Measurements from ENCODE around the gene MEI1. TPM values are rescaled to one million over a fixed set of nuclear protein-coding genes. Genes with fewer than 3 reads are reported as not detected.
"Not testable (repeated sequence)": the region's sequence is repeated elsewhere in the genome, so short reads cannot be mapped to it uniquely, and the experiment has no call there.

The MEI1 gene
- total RNA-seq, 1 donor from 2014 or later, result 1.3 TPM

DNA sequence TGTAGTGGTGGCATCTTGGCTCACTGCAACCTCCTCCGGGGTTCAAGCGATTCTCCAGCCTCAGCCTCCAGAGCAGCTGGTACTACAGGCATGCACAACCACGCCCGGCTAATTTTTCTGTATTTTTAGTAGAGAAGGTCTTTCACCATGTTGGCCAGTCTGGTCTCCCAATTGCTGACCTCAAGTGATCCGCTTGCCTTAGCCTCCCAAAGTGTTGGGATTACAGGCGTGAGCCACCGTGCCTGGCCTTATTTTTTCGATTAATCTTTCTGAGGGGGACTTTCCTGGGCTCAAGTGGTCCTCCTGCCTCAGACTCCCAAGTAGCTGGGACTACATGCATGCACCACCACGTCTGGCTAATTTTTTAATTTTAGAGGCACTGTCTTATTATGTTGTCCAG, 16.3 kb upstream of the MEI1 start:
- H3K36me3 Mint-ChIP-seq, result peaks cover 13% of the 10 kb centered on the region
- peaks cover 13% of the 10 kb centered on the region for H3K4me1 Mint-ChIP-seq
- no peaks in the 10 kb centered on the region for H3K27me3 Mint-ChIP-seq (ENCODE audit: low read depth)

DNA sequence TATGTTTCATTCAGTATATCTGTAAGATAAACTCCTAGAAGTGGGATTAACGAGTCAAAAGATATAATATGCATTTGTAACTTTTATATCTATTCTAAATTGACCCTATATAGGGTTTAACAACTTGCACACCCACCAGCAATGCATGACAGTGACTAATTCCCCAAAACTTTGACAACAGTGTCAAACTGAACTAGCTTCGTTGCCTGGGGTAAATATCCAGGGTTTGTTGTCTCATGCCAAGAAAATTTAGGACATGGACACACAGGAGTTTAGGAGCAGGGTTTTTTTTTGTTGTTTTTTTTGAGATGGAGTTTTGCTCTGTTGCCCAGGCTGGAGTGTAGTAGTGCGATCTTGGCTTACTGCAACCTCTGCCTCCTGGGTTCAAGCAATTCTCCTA, 15.7 kb upstream of the MEI1 start:
- Mint-ChIP-seq H3K4me1 (peaks cover 15% of the 10 kb centered on the region), H3K4me3 (no peak overlapping the region), H3K9me3 (no peaks in the 10 kb centered on the region), H3K36me3 (peaks cover 8% of the 10 kb centered on the region), H3K27ac (no peak overlapping the region), H3K27me3 (ENCODE audit: low read depth) (no peaks in the 10 kb centered on the region)
- TF ChIP-seq, protein P1, sequence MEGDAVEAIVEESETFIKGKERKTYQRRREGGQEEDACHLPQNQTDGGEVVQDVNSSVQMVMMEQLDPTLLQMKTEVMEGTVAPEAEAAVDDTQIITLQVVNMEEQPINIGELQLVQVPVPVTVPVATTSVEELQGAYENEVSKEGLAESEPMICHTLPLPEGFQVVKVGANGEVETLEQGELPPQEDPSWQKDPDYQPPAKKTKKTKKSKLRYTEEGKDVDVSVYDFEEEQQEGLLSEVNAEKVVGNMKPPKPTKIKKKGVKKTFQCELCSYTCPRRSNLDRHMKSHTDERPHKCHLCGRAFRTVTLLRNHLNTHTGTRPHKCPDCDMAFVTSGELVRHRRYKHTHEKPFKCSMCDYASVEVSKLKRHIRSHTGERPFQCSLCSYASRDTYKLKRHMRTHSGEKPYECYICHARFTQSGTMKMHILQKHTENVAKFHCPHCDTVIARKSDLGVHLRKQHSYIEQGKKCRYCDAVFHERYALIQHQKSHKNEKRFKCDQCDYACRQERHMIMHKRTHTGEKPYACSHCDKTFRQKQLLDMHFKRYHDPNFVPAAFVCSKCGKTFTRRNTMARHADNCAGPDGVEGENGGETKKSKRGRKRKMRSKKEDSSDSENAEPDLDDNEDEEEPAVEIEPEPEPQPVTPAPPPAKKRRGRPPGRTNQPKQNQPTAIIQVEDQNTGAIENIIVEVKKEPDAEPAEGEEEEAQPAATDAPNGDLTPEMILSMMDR (IDR thresholded peaks at IDR 0.05; ENCODE audit: unreplicated experiment), result no peak
- DNase-seq (ENCODE audit: low spot score in 2 of 2, unreplicated experiment in 2 of 2), result no peak

More for the DNA sequence above, 16.3 kb upstream of the MEI1 start:
- peak overlapping the region; percentile 96 for H3K27ac Mint-ChIP-seq
- TF ChIP-seq, protein P1 (IDR thresholded peaks at IDR 0.05; ENCODE audit: unreplicated experiment), result no peak
- peak overlapping the region; percentile 99 for H3K4me3 Mint-ChIP-seq
- no peaks in the 10 kb centered on the region for H3K9me3 Mint-ChIP-seq
- no peak for DNase-seq (ENCODE audit: low spot score in 2 of 2, unreplicated experiment in 2 of 2)

DNA sequence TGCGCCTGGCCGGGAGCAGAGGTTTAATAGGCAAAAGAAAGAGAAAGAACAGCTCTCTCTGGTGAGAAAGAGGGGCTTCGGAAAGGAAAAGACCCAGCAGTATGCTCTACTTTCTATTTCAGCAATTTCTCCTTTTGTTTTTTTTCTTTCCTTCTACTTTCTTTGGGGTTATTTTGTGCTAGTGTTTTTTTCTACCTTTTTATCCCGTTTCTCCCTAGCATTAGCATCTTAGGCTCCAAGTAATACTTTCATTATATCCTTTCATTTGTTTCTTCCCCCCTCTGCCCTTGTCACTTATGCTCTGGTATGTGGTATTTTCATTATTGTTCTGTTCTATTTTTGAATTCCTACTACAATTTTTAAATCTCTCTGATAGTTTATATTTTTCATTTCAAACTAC, 15.1 kb upstream of the MEI1 start:
- Mint-ChIP-seq H3K27ac (no peak overlapping the region), H3K9me3 (no peaks in the 10 kb centered on the region), H3K27me3 (ENCODE audit: low read depth) (no peaks in the 10 kb centered on the region), H3K36me3 (peaks cover 6% of the 10 kb centered on the region), H3K4me3 (no peak overlapping the region), H3K4me1 (peaks cover 19% of the 10 kb centered on the region)
- no peak for DNase-seq (ENCODE audit: low spot score in 2 of 2, unreplicated experiment in 2 of 2)
- TF ChIP-seq, protein P1 (IDR thresholded peaks at IDR 0.05; ENCODE audit: unreplicated experiment), result no peak

DNA sequence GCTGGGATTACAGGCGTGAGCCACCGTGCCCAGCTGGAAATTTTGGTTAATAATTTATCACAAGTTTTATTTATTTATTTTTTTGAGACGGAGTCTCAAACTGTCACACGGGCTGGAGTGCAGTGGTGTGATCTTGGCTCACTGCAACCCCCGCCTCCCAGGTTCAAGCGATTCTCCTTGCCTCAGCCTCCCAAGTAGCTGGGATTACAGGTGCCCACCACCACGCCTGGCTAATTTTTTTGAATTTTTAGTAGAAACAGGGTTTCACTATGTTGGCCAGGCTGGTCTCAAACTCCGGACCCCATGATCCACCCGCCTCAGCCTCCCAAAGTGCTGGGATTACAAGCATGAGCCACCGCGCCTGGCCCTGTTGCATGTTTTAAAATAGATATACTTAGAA, 12.4 kb upstream of the MEI1 start:
- not testable (repeated sequence) for H3K4me3 Mint-ChIP-seq; H3K9me3 Mint-ChIP-seq; H3K36me3 Mint-ChIP-seq; H3K27ac Mint-ChIP-seq; H3K27me3 Mint-ChIP-seq (ENCODE audit: low read depth); DNase-seq (ENCODE audit: low spot score in 2 of 2, unreplicated experiment in 2 of 2)
- peaks cover 21% of the 10 kb centered on the region for H3K4me1 Mint-ChIP-seq

DNA sequence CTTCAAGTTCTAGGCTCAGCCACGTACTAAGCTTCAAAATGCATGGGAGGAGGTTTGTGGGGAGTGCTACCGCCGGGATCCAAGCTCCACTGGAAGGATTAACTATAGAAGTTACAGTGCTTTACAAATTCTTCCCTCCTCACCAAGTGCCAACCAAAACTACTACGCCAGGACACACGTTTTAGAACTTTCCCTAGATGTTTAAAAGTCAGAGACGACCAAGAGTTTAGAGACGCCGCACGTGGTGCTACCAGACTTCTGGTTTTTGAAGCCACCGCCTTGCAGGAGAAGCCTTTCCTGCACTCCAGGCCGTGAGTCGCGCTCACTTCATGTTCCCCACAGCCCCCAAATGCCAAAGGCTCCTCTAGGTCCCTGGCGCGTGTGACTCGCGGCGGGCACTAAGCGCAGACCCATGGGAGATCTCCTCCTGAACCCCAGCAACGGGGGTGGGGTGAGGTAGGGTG, 11.4 kb upstream of the MEI1 start:
- no peak for DNase-seq (ENCODE audit: low spot score in 2 of 2, unreplicated experiment in 2 of 2)
- Mint-ChIP-seq H3K9me3 (no peaks in the 10 kb centered on the region), H3K4me1 (peaks cover 18% of the 10 kb centered on the region), H3K36me3 (no peaks in the 10 kb centered on the region), H3K27ac (peak overlapping the region; percentile 99), H3K4me3 (peak overlapping the region; percentile 94), H3K27me3 (ENCODE audit: low read depth) (no peaks in the 10 kb centered on the region)
- TF ChIP-seq, protein P1 (IDR thresholded peaks at IDR 0.05; ENCODE audit: unreplicated experiment), result no peak

DNA sequence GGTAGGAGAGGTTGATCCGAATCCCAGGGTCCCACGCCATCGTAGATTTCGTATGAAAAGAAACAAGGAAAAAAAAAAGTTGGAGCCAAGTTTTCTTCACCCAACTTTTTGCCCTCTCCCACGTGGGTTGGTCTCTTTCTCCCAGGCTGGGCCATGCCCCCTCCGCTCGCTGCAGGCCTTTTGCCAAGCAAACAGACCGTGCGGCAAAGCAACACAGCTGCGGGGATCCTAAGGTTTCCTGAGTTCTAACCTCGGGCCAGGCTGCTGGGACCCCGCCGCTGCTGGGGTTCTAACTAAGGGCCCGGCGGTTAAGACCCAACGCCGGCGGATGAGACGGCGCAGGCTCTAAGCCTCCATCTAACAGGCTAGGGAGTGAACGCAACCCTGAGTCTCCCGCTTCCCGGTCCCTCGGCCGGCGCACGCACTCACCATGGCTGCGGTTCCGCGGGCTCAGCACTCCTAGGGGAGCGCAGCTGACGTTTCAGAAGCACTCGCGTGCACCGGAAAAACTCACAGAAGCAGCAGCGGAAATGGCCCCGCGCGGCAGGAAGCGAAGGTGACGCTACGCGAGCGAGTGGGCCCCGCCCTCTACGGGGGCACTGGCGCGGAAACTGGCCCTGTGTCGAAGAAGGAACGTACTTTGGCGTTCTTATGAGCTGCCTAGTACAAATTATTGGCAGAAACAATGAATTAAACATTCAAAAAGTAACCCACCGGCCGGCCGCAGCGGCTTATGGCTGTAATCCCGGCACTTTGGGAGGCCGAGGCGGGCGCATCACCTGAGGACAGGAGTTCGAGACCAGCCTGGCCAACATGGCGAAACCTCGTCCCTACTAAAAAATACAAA, 10.7 kb upstream of the MEI1 start, which contains the start of gene SNU13:
Gene SNU13 (minus strand): TSS at position 503 of the 847 bp plus-strand sequence. CDS start 71 bp downstream, at position 432.
- DNase-seq (ENCODE audit: low spot score in 2 of 2, unreplicated experiment in 2 of 2), result peak; percentile 75 to 89
- Mint-ChIP-seq H3K36me3 (no peaks in the 10 kb centered on the region), H3K4me3 (peak within 1 kb of the TSS; percentile 94), H3K27ac (peak within 1 kb of the TSS; percentile 99), H3K27me3 (ENCODE audit: low read depth) (no peaks in the 10 kb centered on the region), H3K4me1 (peaks cover 18% of the 10 kb centered on the region), H3K9me3 (no peaks in the 10 kb centered on the region)
- TF ChIP-seq, protein P1 (IDR thresholded peaks at IDR 0.05; ENCODE audit: unreplicated experiment), result no peak
